HepG2 (cell line): ENCODE results near the gene DCLRE1B. TPM values are rescaled to one million over a fixed set of nuclear protein-coding genes. Genes with fewer than 3 reads are reported as not detected.

Experiments used
- ATF6 ChIP-seq: sonication (generic); formaldehyde crosslinking; conservative IDR thresholded peaks from 2 replicates; pipeline ENCODE4 v1.4.0; 2020; ENCODE audit warnings: missing genetic modification reagents
- BRD4 ChIP-seq: sonication (generic); formaldehyde crosslinking; IDR thresholded peaks from 2 replicates; pipeline ENCODE4 v1.4.0; 2020; ENCODE audit warnings: missing genetic modification reagents
- CTCF ChIP-seq: sonication (generic); formaldehyde crosslinking; IDR thresholded peaks from 2 replicates; pipeline ENCODE4 v1.5.0; 2020; ENCODE audit warnings: mild to moderate bottlenecking, missing genetic modification reagents, moderate library complexity
- ELF3 ChIP-seq: IDR thresholded peaks from 2 replicates; pipeline ENCODE4 v1.6.1; 2016; ENCODE audit warnings: missing genetic modification reagents, missing compliant biosample characterization
- FOXA3 ChIP-seq: IDR thresholded peaks from 2 replicates; pipeline ENCODE4 v1.6.1; 2016; ENCODE audit warnings: missing genetic modification reagents, missing compliant biosample characterization
- HNRNPUL1 ChIP-seq: fragments of 200-400 bp; formaldehyde crosslinking; IDR thresholded peaks from 2 replicates; pipeline ENCODE4 v1.6.1; 2017; ENCODE audit warnings: low read depth, mild to moderate bottlenecking, low read length, moderate library complexity
- JUN ChIP-seq: sonication (generic); formaldehyde crosslinking; IDR thresholded peaks from 2 replicates; pipeline ENCODE4 v1.4.0; 2020; ENCODE audit warnings: mild to moderate bottlenecking, missing genetic modification reagents
- KDM3A ChIP-seq: IDR thresholded peaks from 2 replicates; pipeline ENCODE4 v1.6.1; 2018; ENCODE audit warnings: low read depth, missing compliant biosample characterization
- MXD3 ChIP-seq: IDR thresholded peaks from 2 replicates; pipeline ENCODE4 v1.6.1; 2016; ENCODE audit warnings: mild to moderate bottlenecking, missing biosample characterization, missing genetic modification reagents
- MYC ChIP-seq: sonication (generic); formaldehyde crosslinking; IDR thresholded peaks from 2 replicates; pipeline ENCODE4 v1.9.0; 2021; ENCODE audit warnings: missing genetic modification reagents, borderline replicate concordance
- NFE2 ChIP-seq: sonication (generic); formaldehyde crosslinking; IDR thresholded peaks from 2 replicates; pipeline ENCODE4 v1.4.0; 2020; ENCODE audit warnings: missing genetic modification reagents
- PHF20 ChIP-seq: sonication (generic); formaldehyde crosslinking; IDR thresholded peaks from 2 replicates; pipeline ENCODE4 v1.5.0; 2020; ENCODE audit warnings: mild to moderate bottlenecking, missing genetic modification reagents
- SMAD3 ChIP-seq: sonication (generic); formaldehyde crosslinking; IDR thresholded peaks from 2 replicates; pipeline ENCODE4 v1.4.0; 2020; ENCODE audit warnings: missing genetic modification reagents
- SNAPC4 ChIP-seq: sonication (generic); formaldehyde crosslinking; IDR thresholded peaks from 2 replicates; pipeline ENCODE4 v1.4.0; 2020; ENCODE audit warnings: mild to moderate bottlenecking, missing genetic modification reagents
- ZBTB37 ChIP-seq: sonication (generic); formaldehyde crosslinking; IDR thresholded peaks from 2 replicates; pipeline ENCODE4 v1.4.0; 2020; ENCODE audit warnings: mild to moderate bottlenecking, missing genetic modification reagents
- ZNF776 ChIP-seq: sonication (generic); formaldehyde crosslinking; IDR thresholded peaks from 2 replicates; pipeline ENCODE4 v1.4.0; 2020; ENCODE audit warnings: mild to moderate bottlenecking, missing genetic modification reagents
- polyA plus RNA-seq, 8 experiments: library from polyadenylated mRNA; depleted of rRNA in 3 of 8; stranded (reverse) in 7 of 8; unstranded in 1 of 8; fragments of >200 nt; fragmentation: Illumina TruSeq in 4 of 8; extraction: Trizol in 4 of 8; gene quantifications; 2 replicates each; pipeline versions ENCODE4 v1.2.1 to v1.2.3, GENCODE V29; 2011 to 2016; ENCODE audit warnings: low read depth in 4 of 8, missing spikeins in 1 of 8, mixed read lengths in 1 of 8; ENCODE audit not compliant: insufficient read depth in 1 of 8
- total RNA-seq, 5 experiments: library from RNA; depleted of rRNA; stranded (reverse); fragments of >200 nt; fragmentation: Illumina TruSeq; extraction: Trizol; gene quantifications; 2 replicates each; pipeline ENCODE4 v1.2.3, GENCODE V29; 2016; ENCODE audit warnings: low read depth in 1 of 5

The DCLRE1B gene
- total and polyA plus RNA-seq, 2 of the 13 experiments (the other 11 are each of a cell fraction or from before 2014, with no cell fraction given) = 2.7 to 8.0 TPM

- TF ChIP-seq ZBTB37 (CRISPR knock-in tag) (no peak), HNRNPUL1 (no peak), JUN (no peak), CTCF (CRISPR knock-in tag) (no peak), NFE2 (no peak), PHF20 (CRISPR knock-in tag) (no peak), SMAD3 (0 out of 2 replicates have a peak, but pooled peaks have one; percentile 26), SNAPC4 (CRISPR knock-in tag) (no peak), BRD4 (CRISPR knock-in tag) (no peak), ELF3 (CRISPR knock-in tag) (no peak), ZNF776 (CRISPR knock-in tag) (0 out of 2 replicates have a peak, but pooled peaks have one; percentile 4), MYC (CRISPR knock-in tag) (0 out of 2 replicates have a peak, but pooled peaks have one; percentile 1), KDM3A (CRISPR knock-in tag) (no peak), MXD3 (CRISPR knock-in tag) (0 out of 2 replicates have a peak, but pooled peaks have one; percentile 4), FOXA3 (CRISPR knock-in tag) (no peak), ATF6 (no peak)
These were observed 843 bp upstream of the DCLRE1B start (continued) for GRCh38 chr1:113904293-113904673.
